Endothelial cell (in vitro differentiated cells): ENCODE results near the gene DDX10. TPM values are rescaled to one million over a fixed set of nuclear protein-coding genes. Genes with fewer than 3 reads are reported as not detected.

Source experiments
- DNase-seq: peaks from one replicate; pipeline ENCODE4 v3.0.0; 2021; ENCODE audit warnings: low spot score
- H3K27ac Mint-ChIP-seq: one replicate; pipeline ENCODE4 v1.8.0; 2021; ENCODE audit warnings: mixed read lengths, inconsistent platforms; ENCODE audit not compliant: unreplicated experiment
- H3K27me3 Mint-ChIP-seq: one replicate; pipeline ENCODE4 v1.8.0; 2021; ENCODE audit warnings: mild to moderate bottlenecking, moderate library complexity, mixed read lengths, inconsistent platforms; ENCODE audit not compliant: unreplicated experiment
- H3K36me3 Mint-ChIP-seq: one replicate; pipeline ENCODE4 v1.8.0; 2021; ENCODE audit warnings: mild to moderate bottlenecking, low read depth, mixed read lengths, inconsistent platforms; ENCODE audit not compliant: unreplicated experiment
- H3K4me1 Mint-ChIP-seq: one replicate; pipeline ENCODE4 v1.8.0; 2021; ENCODE audit warnings: mild to moderate bottlenecking, mixed read lengths, inconsistent platforms; ENCODE audit not compliant: unreplicated experiment
- H3K4me3 Mint-ChIP-seq: one replicate; pipeline ENCODE4 v1.8.0; 2021; ENCODE audit warnings: mild to moderate bottlenecking, mixed read lengths, inconsistent platforms; ENCODE audit not compliant: unreplicated experiment
- H3K9me3 Mint-ChIP-seq: one replicate; pipeline ENCODE4 v1.8.0; 2021; ENCODE audit warnings: mixed read lengths, inconsistent platforms; ENCODE audit not compliant: unreplicated experiment
- CTCF ChIP-seq: fragments of 200-600 bp; sonication (generic); IDR thresholded peaks from one replicate; pipeline ENCODE4 v1.5.0; 2021; ENCODE audit warnings: antibody characterized with exemption; ENCODE audit not compliant: unreplicated experiment
- total RNA-seq: library from RNA; stranded (reverse); fragmentation: NEBNext Ultra II Directional; extraction: Animal tissue kit (Norgen Biotek cat#: 25700); gene quantifications from one replicate; pipeline ENCODE4 v1.2.1, GENCODE V29; 2021; ENCODE audit not compliant: unreplicated experiment

DDX10 gene
- total RNA-seq, 1 donor from 2014 or later: 20.9 TPM

- Mint-ChIP-seq H3K4me1 (peaks cover 10% of the 10 kb centered on the region), H3K27ac (no peak overlapping the region), H3K4me3 (no peak overlapping the region), H3K9me3 (no peaks in the 10 kb centered on the region), H3K27me3 (no peaks in the 10 kb centered on the region), H3K36me3 (no peaks in the 10 kb centered on the region)
- no peak for DNase-seq
- TF ChIP-seq CTCF: no peak
Observed at GRCh38 chr11:108865406-108865805, 200.5 kb downstream of the DDX10 start.

GRCh38 chr11:108866781-108867180 is 201.9 kb downstream of the DDX10 start:
- TF ChIP-seq CTCF: no peak
- peaks cover 9% of the 10 kb centered on the region for H3K4me1 Mint-ChIP-seq
- H3K36me3 Mint-ChIP-seq: no peaks in the 10 kb centered on the region
- no peak overlapping the region for H3K4me3 Mint-ChIP-seq
- no peak for DNase-seq
- H3K27me3 Mint-ChIP-seq: no peaks in the 10 kb centered on the region
- no peak overlapping the region for H3K27ac Mint-ChIP-seq
- no peaks in the 10 kb centered on the region for H3K9me3 Mint-ChIP-seq

GRCh38 chr11:108870373-108871020 is 205.6 kb downstream of the DDX10 start:
- no peak overlapping the region for H3K4me3 Mint-ChIP-seq
- H3K36me3 Mint-ChIP-seq: no peaks in the 10 kb centered on the region
- no peak for DNase-seq
- TF ChIP-seq CTCF: no peak
- H3K9me3 Mint-ChIP-seq: no peaks in the 10 kb centered on the region
- peak overlapping the region; percentile 85 for H3K27ac Mint-ChIP-seq
- H3K4me1 Mint-ChIP-seq: peaks cover 11% of the 10 kb centered on the region
- no peaks in the 10 kb centered on the region for H3K27me3 Mint-ChIP-seq

- H3K9me3 Mint-ChIP-seq: no peaks in the 10 kb centered on the region
- H3K36me3 Mint-ChIP-seq: no peaks in the 10 kb centered on the region
- no peak overlapping the region for H3K27ac Mint-ChIP-seq
- DNase-seq: peak; percentile 50
- no peak overlapping the region for H3K4me3 Mint-ChIP-seq
- peaks cover 11% of the 10 kb centered on the region for H3K4me1 Mint-ChIP-seq
- no peaks in the 10 kb centered on the region for H3K27me3 Mint-ChIP-seq
- TF ChIP-seq CTCF: peak; percentile 33
Observed at GRCh38 chr11:108871152-108871551, 206.3 kb downstream of the DDX10 start.

GRCh38 chr11:108871867-108872266 is 207.0 kb downstream of the DDX10 start:
- Mint-ChIP-seq H3K9me3 (no peaks in the 10 kb centered on the region), H3K27ac (no peak overlapping the region), H3K4me3 (no peak overlapping the region), H3K4me1 (peaks cover 11% of the 10 kb centered on the region), H3K27me3 (no peaks in the 10 kb centered on the region), H3K36me3 (no peaks in the 10 kb centered on the region)
- DNase-seq: no peak
- TF ChIP-seq CTCF: no peak
